COLO829 (cell line): Measurements from ENCODE around the gene KRT13.

Source experiments
- DNase-seq: peaks from one replicate; pipeline ENCODE4 v3.0.0; 2012; ENCODE audit warnings: low spot score

Gene KRT13

GRCh38 chr17:41519501-41520224, 14.3 kb upstream of the KRT13 start:
- no peak for DNase-seq

GRCh38 chr17:41518789-41519449, 13.5 kb upstream of the KRT13 start, which contains the start of gene KRT15:
Gene KRT15, minus strand, starts transcription at chr17:41518890. Its CDS starts 63 bp downstream, at chr17:41518827.
- no peak for DNase-seq

GRCh38 chr17:41518031-41518430, 12.6 kb upstream of the KRT13 start:
- DNase-seq, result no peak

GRCh38 chr17:41516830-41517283, 11.4 kb upstream of the KRT13 start:
- DNase-seq, result no peak

- no peak for DNase-seq
These were observed 10.9 kb upstream of the KRT13 start for GRCh38 chr17:41516147-41516829.

- DNase-seq, result no peak
These were observed 7.7 kb upstream of the KRT13 start for GRCh38 chr17:41513168-41513547.

GRCh38 chr17:41512546-41513167, 7.2 kb upstream of the KRT13 start:
- DNase-seq, result no peak

GRCh38 chr17:41511716-41512115, 6.3 kb upstream of the KRT13 start:
- no peak for DNase-seq

GRCh38 chr17:41511116-41511515, 5.7 kb upstream of the KRT13 start:
- DNase-seq, result no peak

- no peak for DNase-seq
These were observed 5.0 kb upstream of the KRT13 start for GRCh38 chr17:41510251-41511065.

- DNase-seq, result no peak
These were observed 2.0 kb upstream of the KRT13 start for GRCh38 chr17:41507315-41507880.

GRCh38 chr17:41505809-41506767, 676 bp upstream of the KRT13 start:
- no peak for DNase-seq

GRCh38 chr17:41504246-41504977, 1.0 kb downstream of the KRT13 start:
- no peak for DNase-seq

GRCh38 chr17:41503202-41503601, 2.2 kb downstream of the KRT13 start:
- no peak for DNase-seq

GRCh38 chr17:41500131-41500911, 5.1 kb downstream of the KRT13 start:
- DNase-seq, result peak; percentile 32

- no peak for DNase-seq
These were observed 5.7 kb downstream of the KRT13 start for GRCh38 chr17:41499714-41500113.

GRCh38 chr17:41498276-41498675, 7.1 kb downstream of the KRT13 start:
- DNase-seq, result no peak

- peak; percentile 89 for DNase-seq
These were observed 8.5 kb downstream of the KRT13 start for GRCh38 chr17:41496803-41497484.
